GM18861 (cell line): ENCODE measurements around the gene TGFBRAP1.

Source experiments
- ATAC-seq: cut with Tn5 transposase; IDR thresholded peaks from one replicate; pipeline ENCODE4 v1.9.1; 2021; ENCODE audit not compliant: unreplicated experiment

Gene TGFBRAP1

GRCh38 chr2:105329561-105330495, at the start of gene TGFBRAP1:
Gene TGFBRAP1, minus strand, starts transcription at chr2:105329735. Its CDS starts 21,434 bp downstream, at chr2:105308301.
- peak; percentile 58 for ATAC-seq

GRCh38 chr2:105378921-105379383, 49.4 kb upstream of the TGFBRAP1 start:
- ATAC-seq, result no peak

GRCh38 chr2:105378276-105378840, 48.8 kb upstream of the TGFBRAP1 start:
- ATAC-seq, result no peak

GRCh38 chr2:105377871-105378270, 48.3 kb upstream of the TGFBRAP1 start:
- ATAC-seq, result no peak

GRCh38 chr2:105376789-105377240, 47.3 kb upstream of the TGFBRAP1 start:
- ATAC-seq, result no peak

GRCh38 chr2:105376010-105376409, 46.5 kb upstream of the TGFBRAP1 start:
- no peak for ATAC-seq

- ATAC-seq, result no peak
Observed at GRCh38 chr2:105375001-105375561, 45.5 kb upstream of the TGFBRAP1 start.

GRCh38 chr2:105373895-105374401, 44.4 kb upstream of the TGFBRAP1 start:
- peak; percentile 80 for ATAC-seq

GRCh38 chr2:105373344-105373781, 43.8 kb upstream of the TGFBRAP1 start:
- ATAC-seq, result no peak

GRCh38 chr2:105371810-105372209, 42.3 kb upstream of the TGFBRAP1 start:
- ATAC-seq, result no peak

GRCh38 chr2:105371156-105371555, 41.6 kb upstream of the TGFBRAP1 start:
- no peak for ATAC-seq

- ATAC-seq, result peak; percentile 75
Observed at GRCh38 chr2:105369777-105370690, 40.5 kb upstream of the TGFBRAP1 start.

GRCh38 chr2:105368759-105369408, 39.3 kb upstream of the TGFBRAP1 start:
- ATAC-seq, result no peak

GRCh38 chr2:105365206-105365605, 35.7 kb upstream of the TGFBRAP1 start:
- ATAC-seq, result no peak

- no peak for ATAC-seq
Observed at GRCh38 chr2:105364436-105365139, 35.1 kb upstream of the TGFBRAP1 start.

GRCh38 chr2:105362862-105363591, 33.5 kb upstream of the TGFBRAP1 start:
- ATAC-seq, result no peak

GRCh38 chr2:105361102-105361889, 31.8 kb upstream of the TGFBRAP1 start:
- ATAC-seq, result no peak

- no peak for ATAC-seq
Observed at GRCh38 chr2:105358593-105358992, 29.1 kb upstream of the TGFBRAP1 start.
